Measurements from ENCODE around the gene UNC13C.

The UNC13C gene

DNA sequence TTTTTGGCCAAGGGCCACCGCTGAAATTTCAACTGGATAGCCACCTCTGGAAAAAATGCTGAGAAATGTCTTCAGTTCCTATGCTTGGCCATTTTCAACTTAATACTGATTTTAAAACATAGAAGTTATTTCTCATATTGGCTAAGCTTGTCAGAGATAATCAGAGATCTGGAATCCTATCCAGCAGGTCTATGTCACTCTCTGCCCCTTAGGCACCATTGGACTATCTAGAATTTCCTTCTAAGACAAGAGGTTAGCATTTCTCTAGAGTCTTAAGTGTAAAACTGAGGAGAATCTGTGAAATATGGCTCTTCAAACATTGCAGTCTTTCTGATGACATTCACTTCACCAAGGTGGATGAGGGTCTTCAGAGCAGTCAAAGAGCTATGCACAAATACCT, 597.3 kb downstream of the UNC13C start:
- FAIRE-seq: no peak

DNA sequence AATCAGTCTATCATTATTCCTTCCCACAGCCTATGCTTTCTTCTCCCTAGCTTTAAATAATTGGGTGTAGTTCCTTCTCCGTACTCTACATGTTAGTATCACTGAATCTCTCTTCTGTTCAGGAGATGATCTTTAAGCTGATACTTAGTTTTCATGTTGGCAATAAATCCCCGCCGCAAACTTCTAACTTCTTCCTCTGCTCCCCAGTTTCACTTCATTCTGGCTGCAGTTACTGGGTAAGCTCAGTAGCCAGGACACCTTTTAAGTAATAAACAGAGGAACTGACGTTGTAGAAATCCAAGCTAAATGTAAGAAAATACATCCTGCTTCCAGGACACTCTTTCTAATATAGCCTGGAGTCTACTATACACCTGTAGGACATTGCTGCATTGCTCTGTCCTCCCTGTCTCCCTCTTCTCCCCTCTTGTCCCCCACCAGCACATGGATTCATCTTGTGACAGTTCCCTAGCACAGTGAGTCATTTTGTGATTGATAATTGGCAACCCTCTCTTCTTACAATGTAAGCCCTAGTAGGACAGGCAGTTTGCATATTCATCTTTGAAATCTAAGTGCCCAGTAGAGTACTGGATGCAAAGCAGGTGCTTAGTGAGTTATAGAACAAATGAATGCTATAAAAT, 598.2 kb downstream of the UNC13C start:
- FAIRE-seq: no peak

DNA sequence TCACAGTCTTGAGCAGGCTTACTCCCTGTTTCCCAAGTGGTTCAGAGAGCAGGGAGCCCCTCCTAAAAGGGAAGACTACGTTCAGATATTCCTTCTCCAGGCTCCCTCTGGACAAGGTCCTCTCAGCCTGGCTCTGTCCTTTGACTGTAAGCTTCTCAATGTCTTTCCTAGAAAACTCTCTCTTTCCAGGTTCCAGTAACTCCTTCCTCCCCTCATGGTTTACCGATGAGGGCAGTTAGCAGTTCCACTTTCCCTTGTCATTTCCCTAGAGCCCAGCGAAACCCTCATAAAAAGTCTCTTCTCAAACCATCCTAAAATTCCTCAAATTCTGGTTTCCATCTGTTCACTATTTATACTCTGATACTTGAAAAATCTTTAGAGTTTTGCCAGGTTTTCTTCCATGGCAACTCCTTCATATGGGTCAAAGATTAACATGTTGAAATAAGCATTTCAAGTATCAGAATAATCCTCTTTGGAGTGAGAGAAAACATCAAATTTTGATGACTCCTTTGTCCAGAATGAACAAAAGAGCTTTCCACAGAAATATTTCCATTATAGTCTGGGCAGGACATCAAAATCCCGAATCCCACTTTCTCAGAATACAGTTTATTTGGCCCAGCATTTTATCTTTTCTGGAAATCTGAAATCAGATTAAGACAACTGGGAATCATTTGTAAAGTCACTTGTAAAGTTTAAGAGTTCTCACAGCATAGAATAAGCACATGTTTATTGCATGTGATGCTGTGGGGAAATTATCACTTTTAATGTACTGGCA, 599.4 kb downstream of the UNC13C start:
- no peak for FAIRE-seq

- no peak for FAIRE-seq
Measured at GRCh38 chr15:54579855-54580254, 601.6 kb downstream of the UNC13C start.

DNA sequence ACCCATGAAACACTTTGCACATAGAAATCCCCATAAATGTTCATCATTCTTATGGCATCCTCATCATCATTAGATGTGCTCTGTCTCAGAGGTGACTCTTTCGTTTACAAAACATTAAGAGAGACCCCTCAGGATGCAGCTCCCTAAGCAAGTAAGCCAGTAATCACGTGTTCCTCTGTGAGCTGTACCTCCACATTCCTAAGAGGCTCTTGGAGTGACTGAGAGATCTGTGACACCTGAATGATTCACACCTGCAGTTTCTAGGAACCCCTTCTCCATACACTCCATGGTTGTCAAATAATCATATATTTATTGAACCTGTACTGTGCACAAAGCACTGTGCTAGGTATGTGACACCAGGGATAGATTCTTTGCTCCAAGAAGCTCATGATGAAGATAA, 602.4 kb downstream of the UNC13C start:
- no peak for FAIRE-seq

DNA sequence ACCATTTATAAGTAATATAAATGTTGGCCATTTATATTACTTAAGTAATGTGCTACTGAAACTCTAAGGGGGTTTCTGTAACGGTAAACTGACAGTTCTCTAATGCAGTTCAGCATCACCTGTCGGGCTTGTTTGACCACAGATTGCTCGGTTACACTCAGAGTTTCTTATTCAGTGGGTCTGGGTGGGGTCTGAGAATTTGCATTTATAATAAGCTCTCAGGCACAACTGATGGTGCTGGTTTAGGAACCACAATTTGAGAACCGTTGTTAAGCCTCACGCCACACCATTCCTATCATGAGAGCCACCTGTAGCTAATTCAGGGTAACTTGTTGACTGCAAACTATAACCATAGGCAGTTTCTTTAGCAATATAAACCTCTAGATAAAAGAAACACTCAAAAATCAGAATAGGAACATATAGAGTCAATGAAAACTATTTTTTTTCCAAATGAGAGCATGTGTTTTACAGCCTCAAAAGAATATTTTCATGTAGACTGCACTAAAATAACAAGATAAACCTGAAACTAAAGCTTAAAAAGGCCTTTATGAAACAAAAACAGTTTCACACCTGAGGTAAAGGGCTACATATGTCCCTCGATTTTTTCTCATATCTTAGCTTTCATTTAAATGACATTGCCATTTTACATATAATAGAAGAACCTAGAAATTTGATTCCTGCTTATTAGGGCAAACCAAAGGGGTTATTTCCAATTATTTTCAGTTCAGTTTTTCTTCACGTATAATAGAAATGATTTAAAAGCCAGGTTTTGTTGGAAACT, 604.8 kb downstream of the UNC13C start:
- no peak for FAIRE-seq

DNA sequence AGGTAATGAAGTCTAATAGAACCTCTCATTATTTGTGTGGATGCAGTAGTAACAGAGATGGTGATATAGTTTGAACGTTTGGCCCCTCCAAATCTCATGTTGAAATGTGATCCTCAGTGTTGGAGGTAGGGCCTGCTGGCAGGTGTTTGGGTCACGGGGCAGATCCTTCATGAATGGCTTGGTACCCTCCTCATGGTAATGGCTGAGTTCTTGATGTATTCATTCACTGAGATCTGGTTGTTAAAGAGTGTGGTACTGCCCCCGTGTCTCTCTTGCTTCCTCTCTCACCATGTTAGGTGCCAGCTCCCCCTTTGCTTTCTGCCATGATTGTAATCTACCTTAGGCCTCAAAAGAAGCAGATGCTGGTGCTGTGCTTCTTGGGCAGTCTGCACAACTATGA, 606.8 kb downstream of the UNC13C start:
- FAIRE-seq: no peak

- no peak for FAIRE-seq
Measured at GRCh38 chr15:54594115-54594514, 615.9 kb downstream of the UNC13C start.

GRCh38 chr15:54599386-54599785, 621.1 kb downstream of the UNC13C start:
- FAIRE-seq: no peak

DNA sequence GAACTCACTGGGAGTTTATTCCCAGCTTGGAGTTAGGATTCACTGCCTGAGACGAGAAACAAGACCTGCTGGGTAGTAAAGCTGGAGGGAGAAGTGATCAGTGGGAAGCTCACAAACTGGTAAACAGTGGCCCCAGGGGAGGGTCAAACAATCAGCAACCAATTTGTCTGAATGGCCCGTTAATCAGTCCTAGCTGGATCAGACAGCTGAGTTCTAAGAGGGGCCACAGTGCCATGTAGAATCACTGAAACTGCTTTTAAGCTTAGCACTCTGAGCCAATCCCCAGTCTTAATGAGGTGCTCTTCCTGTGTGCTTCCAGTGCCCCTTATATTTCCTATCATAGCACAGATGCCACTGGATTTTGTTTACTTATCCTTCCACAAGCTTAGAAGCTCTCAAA, 626.8 kb downstream of the UNC13C start:
- FAIRE-seq: no peak

DNA sequence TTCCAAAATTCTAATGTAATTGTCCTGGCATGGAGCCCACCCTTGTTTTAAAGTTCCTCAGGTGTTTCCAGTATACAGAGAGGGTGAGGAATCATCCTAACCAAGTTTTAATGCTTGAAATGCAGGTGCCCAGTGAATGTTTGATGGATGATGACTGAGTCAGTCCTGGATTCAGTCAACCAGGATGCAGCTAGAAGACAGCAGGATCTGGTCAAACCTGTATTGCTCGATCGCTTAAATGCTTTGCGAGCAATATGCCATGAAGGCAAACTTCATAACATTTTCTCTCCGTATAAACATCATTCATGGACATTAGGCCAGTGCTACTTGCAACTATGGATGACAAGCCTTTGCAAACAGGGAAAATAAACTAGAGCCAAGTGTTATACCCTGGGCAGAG, 627.3 kb downstream of the UNC13C start:
- no peak for FAIRE-seq

GRCh38 chr15:54608876-54609835, 630.9 kb downstream of the UNC13C start:
- FAIRE-seq: no peak

- FAIRE-seq: no peak
Measured at GRCh38 chr15:54618120-54618519, 639.9 kb downstream of the UNC13C start.

DNA sequence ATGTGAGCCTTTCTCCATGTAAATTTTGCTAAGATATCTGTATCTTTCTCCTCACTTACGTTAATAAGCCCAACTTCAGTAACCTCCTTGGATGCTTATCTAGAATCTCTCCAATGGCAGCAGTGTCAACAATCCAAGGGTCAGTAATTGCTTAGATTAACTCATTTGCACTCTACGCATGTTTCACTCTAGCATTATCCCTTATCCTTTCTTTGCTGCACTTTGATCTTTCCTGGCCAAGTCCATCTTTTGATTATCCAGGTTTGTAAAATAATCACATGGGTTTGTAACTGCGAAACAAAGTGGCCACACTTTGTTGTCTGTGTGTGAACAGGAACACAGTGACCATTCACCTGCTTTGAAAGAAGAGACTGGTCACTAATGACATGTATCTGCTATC, 640.9 kb downstream of the UNC13C start:
- no peak for FAIRE-seq

- FAIRE-seq: no peak
Measured at GRCh38 chr15:54620916-54621315, 642.7 kb downstream of the UNC13C start.

- FAIRE-seq: no peak
Measured at GRCh38 chr15:54636147-54636546, 657.9 kb downstream of the UNC13C start.

DNA sequence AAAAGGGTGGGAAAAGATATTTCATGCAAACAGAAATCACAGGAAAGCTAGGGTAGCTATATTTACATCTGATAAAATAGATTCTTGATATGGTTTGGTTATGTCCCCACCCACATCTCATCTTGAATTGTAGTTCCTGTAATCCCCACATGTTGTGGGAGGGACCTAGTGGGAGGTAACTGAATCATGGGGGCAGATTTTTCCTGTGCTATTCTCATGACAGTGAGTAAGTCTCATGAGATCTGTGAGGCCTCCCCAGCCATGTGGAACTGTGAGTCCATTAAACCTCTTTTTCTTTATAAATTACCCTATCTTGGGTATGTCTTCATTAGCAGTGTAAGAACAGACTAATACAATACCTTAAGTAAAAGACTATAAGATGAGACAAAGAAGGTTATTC, 660.4 kb downstream of the UNC13C start:
- FAIRE-seq: no peak

GRCh38 chr15:54640873-54641272, 662.6 kb downstream of the UNC13C start:
- no peak for FAIRE-seq

DNA sequence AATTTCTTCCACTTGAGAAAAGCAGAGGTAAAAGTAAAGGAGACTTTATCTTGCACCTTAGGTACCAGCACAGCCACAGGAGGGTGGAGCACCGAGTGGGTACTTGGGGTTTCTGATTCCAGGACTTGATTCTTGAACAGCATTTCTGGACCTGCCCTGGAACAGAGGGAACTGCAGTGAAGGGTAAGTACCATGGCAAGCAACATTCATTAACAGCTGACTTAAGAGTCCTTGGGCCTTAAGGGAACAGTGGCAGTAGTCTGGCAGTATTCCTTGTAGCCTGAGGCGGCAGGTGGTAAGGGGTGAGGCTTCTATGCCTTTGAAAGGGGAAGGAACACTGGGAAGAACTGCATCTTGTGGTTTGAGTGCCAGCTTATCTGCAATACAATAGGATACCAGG, 666.6 kb downstream of the UNC13C start:
- FAIRE-seq: no peak

DNA sequence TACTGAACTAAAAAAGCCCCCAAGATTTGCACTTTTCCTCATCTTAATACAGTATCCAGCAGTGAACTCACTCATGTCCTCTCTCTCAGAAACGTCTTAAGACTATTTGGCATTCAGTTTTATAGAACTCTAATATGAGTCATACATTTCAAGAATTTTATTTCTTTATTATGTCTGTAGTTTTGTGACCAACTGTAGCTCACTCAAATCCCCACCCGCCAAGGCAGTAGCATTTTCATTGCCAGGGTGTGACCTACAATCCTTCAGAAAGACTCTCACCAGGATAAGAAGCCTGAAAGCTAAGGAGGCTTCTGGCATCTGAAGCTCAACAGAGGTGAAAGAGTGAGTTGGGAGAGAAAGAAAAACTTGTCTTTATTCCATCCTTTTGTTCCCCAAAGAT, 681.4 kb downstream of the UNC13C start:
- FAIRE-seq: no peak

DNA sequence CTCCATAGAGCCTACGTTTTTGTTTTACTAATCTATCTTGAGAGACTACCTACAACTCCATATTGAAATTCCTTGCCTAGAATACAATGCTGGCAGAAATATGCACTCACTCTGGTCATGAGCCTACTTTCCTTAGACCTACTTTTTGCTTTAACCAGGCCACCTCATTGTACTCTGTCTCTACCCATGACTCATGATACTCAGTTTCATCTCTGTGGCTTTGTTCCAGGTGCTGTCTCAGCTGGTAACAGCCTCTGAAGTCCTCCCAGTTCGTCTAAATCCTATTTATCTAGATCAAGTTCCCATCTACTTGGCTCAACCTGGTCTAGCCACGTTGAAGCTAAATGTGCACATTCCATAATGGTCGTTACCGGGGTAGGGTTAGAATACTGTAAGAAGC, 682.1 kb downstream of the UNC13C start:
- no peak for FAIRE-seq

DNA sequence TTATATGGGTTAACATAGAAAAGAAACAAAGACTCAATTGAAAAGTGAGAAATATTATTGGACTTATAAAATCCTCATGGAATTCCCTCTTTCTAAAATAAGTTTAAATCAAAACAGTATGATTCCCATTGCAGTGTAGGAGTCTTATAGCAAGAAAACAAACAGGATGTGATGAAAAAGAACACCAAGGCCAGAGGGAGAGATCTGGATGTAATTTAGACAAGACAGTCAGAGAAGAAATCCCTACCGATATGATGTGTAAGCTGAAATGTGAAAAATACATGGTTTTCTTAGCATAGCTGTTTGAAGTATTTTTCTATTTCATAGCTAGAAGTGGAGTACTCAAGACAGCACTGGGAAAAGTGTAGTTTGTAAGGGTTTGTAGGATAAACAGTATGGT, 697.0 kb downstream of the UNC13C start:
- FAIRE-seq: no peak

DNA sequence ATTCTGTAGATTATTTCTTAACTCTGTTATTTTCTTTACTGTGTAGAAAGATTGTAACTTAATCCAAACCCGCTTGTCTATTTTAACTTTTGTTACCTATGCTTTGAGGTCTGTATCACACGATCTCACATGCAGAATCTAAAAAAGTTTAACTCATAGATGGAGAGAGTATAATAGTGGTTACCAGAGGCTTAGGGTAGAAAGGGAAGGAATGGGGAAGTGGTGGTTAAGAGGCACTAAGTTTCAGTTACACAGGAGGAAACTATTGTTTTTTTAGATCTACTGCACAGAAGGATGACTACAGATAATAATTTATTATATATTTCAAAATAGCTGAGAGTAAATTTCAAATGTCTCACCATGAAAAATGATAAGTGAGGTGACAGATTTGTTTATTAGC, 703.3 kb downstream of the UNC13C start:
- no peak for FAIRE-seq

Data from islet of Langerhans (tissue), 1 donor.